ENCODE measurements around the gene DPP9.

DNA sequence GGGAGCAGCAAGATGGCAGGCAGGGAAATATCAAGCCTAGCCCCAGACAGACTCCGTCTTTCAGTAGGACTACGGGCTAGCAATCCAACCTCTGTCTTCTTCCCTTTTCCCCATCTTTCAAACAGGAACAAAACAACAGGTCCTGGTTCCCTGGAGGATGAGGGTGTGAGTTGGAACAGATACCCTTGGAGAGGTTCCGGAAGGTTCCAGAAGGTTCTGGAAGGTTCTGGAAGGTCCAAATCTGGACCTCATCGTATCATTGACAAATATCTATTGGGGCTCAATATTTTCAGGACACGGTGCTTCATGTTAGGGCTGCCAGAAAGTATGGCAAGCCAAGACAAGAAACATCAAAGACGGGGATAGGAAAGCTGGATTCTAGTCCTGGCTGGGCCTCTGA lies 39.4 kb upstream of the DPP9 start:
- no peak for TF ChIP-seq JUND (IDR thresholded peaks at IDR 0.05; ENCODE audit: low read length)
- TF ChIP-seq, protein P1, sequence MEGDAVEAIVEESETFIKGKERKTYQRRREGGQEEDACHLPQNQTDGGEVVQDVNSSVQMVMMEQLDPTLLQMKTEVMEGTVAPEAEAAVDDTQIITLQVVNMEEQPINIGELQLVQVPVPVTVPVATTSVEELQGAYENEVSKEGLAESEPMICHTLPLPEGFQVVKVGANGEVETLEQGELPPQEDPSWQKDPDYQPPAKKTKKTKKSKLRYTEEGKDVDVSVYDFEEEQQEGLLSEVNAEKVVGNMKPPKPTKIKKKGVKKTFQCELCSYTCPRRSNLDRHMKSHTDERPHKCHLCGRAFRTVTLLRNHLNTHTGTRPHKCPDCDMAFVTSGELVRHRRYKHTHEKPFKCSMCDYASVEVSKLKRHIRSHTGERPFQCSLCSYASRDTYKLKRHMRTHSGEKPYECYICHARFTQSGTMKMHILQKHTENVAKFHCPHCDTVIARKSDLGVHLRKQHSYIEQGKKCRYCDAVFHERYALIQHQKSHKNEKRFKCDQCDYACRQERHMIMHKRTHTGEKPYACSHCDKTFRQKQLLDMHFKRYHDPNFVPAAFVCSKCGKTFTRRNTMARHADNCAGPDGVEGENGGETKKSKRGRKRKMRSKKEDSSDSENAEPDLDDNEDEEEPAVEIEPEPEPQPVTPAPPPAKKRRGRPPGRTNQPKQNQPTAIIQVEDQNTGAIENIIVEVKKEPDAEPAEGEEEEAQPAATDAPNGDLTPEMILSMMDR (IDR thresholded peaks at IDR 0.05; ENCODE audit: control extremely low read depth in 1 of 3, insufficient read depth in 1 of 3, low read depth in 1 of 3, low read length in 3 of 3): no peak
- TF ChIP-seq EP300 (IDR thresholded peaks at IDR 0.05; ENCODE audit: borderline replicate concordance in 1 of 2, low read depth in 2 of 2, low read length in 2 of 2): no peak
- no peak for TF ChIP-seq POLR2A (IDR thresholded peaks at IDR 0.05; ENCODE audit: control extremely low read depth in 1 of 2, low read depth in 2 of 2, low read length in 2 of 2)
- TF ChIP-seq NRF1 (IDR thresholded peaks at IDR 0.05; ENCODE audit: low read depth, low read length): no peak
- TF ChIP-seq, protein P2, sequence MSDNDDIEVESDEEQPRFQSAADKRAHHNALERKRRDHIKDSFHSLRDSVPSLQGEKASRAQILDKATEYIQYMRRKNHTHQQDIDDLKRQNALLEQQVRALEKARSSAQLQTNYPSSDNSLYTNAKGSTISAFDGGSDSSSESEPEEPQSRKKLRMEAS (IDR thresholded peaks at IDR 0.05): no peak
- TF ChIP-seq EZH2 (IDR thresholded peaks at IDR 0.05; ENCODE audit: low read depth, low read length, severe bottlenecking): no peak
- no peak for TF ChIP-seq SP1 (IDR thresholded peaks at IDR 0.05; ENCODE audit: low read depth, low read length)
- no peak for TF ChIP-seq CHD2 (IDR thresholded peaks at IDR 0.05; ENCODE audit: low read length)
- TF ChIP-seq TCF12 (IDR thresholded peaks at IDR 0.05; ENCODE audit: low read depth, low read length): no peak
- no peak for TF ChIP-seq POLR2AphosphoS5 (IDR thresholded peaks at IDR 0.05; ENCODE audit: low read depth, low read length)
- no peak for TF ChIP-seq RXRA (IDR thresholded peaks at IDR 0.05; ENCODE audit: insufficient read depth, low read depth, low read length)
- TF ChIP-seq NANOG (IDR thresholded peaks at IDR 0.05; ENCODE audit: insufficient read depth, low read depth, low read length, poor library complexity, severe bottlenecking): no peak
